GM19238 (cell line): ENCODE data around the gene NFATC1.

Source experiments
- DNase-seq: peaks from one replicate; pipeline ENCODE4 v3.0.0; 2011; ENCODE audit warnings: low spot score; ENCODE audit not compliant: insufficient read length

The NFATC1 gene

DNA sequence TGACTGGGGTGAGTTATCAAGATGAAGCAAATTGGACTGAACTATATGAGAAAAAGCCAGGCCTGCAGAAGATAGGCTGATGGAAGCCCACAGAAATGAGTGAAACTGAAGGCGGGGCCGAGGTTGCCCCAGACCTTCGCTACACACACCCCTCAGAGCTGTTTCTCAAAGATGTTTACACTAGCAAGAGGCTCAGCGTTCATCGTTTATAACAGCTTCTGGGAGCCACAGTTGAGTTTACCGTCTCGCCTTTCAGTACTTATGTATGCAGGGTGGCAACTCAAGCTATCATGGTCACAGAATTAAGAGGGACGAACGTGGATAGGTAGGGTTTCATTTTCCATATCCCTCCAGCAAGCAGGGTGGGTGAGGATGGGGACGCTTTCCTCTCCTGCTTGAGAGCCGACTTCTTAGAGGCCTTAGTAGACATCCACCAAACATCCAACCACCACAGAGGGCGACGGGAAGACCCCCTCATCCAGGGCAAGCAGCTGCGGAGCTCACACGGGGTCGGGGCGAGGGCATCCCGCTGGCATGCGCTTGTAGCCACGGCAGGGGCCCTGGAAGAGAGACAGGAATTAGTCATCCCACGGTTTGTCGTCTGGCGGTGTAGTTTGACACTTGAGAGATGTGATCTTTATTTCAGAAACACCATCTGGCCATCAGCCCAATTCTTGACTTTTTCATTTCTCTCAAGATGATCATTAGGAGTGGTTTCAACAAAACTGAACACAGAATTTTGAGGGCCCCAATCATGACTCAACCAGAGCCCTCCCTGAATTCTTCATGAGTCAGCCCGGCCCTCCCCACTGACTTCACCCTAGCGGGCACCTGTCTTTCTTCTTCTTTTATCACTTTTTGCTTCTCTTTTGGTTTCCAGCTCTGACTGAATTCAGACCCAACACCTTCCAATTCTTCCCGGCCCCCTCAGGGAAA lies 174.8 kb downstream of the NFATC1 start:
- no peak for DNase-seq

DNA sequence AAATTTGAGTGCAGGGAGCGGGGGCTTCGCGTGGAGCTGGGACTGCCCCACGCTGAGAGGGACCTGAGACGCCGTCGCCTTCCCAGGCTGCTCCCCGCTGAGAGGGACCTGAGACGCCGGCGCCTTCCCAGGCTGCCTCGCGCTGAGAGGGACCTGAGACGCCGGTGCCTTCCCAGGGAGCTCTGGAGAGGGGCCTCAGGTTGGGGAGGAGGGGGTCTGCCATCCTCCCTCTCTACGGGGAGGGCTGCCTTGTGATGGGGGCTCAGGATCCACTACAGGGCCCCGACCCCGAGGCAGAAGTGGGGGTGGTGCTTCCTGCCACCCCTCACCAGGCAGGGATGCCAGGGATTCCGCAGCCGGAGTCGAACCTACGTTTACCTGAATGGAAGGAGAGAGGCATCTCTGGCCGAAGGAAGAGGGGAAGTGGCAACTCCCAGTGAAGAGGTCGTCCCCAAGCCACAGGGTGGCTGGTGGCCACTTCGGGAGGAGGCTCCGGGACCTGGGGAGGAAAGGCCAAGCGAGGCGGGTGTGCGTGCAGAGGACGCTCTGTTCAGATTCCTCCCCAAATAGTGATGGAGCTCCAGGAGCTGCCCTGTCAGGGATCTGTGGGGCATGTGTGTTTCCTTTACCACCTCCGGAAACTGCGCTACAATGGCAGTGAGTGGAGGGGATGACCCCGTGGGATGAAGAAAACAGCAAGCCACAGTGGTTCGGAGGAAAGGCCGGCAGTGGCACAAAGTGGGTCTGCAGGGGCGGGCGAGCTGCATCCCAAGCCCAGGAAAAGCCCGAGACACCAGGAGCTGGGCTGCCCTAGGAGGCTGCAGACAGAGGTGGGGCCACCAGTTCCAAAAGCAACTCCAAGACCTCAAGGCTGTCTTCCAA lies 175.7 kb downstream of the NFATC1 start:
- no peak for DNase-seq

GRCh38 chr18:79572093-79572780 lies 176.5 kb downstream of the NFATC1 start:
- DNase-seq = no peak

DNA sequence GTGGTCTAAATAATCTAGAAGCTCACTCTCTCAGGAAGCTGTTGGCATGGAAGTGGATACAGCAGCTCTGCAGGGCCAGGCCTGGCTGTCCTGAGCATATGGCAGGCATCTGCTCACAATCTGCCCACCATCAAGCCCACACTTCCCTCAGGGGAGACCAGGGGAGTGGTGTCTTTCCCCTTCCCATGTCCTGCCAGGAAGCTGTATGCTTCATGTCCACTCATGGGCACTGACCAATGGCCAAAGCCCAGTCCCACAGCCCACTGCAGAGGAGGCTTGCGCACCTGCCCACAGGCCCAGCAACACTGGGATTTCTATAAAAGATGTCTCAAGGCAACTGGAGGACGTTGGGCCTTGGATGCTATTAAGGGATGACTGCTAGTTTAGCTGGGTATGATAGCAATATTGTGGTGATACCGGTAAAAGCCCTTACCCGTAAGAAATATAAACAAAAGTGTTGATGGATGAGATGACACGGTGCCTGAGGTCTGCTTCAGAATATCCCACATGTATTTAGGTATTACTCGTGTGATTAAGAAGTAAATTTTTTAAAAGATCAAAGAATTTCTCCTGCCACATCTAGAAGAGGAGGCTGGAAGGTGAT lies 177.2 kb downstream of the NFATC1 start:
- no peak for DNase-seq

- no peak for DNase-seq
These were observed 178.3 kb downstream of the NFATC1 start for GRCh38 chr18:79573921-79574491.

- DNase-seq = no peak
These were observed 179.3 kb downstream of the NFATC1 start for GRCh38 chr18:79574938-79575525.

GRCh38 chr18:79575891-79576685 lies 180.4 kb downstream of the NFATC1 start:
- DNase-seq = no peak

DNA sequence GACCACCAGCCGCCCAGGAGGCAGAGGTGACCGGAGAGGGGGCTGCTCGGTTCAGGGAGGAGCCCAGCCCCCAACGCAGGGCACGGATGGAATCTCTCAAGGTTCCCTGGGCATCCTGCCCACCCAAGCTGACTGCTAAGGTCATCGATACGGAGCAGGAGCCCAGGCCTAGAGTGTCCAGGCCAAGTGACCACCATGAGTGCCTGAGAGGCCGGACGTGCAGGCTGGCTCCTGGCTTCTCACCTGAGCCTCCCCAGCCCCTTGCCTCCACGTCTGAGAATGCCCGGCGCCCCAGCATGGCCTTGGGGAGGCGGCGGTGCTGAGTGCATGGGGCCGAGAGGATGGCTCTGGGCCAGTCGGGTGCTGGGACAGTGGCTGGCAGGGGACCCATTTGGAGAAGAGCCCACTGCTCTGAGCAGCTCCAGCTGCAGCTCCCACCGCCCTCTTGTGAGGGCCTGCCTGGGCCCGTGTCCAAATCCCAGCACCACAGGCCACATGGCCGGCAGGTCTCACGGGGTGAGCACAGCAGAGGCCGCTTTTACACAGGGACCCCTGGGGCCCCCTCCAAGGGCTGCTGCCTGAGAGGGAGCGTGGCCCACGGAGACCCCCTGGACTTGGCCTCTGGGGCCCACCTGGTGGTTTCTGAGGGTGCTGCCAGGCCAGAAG lies 181.1 kb downstream of the NFATC1 start:
- DNase-seq = no peak

- DNase-seq = no peak
These were observed 182.0 kb downstream of the NFATC1 start for GRCh38 chr18:79577451-79578395.

GRCh38 chr18:79578396-79579260 lies 182.9 kb downstream of the NFATC1 start:
- DNase-seq = no peak
